ENCODE results near the gene SPRED3. TPM values are rescaled to one million over a fixed set of nuclear protein-coding genes. Genes with fewer than 3 reads are reported as not detected.

Gene SPRED3
- total RNA-seq, 4 donors from 2014 or later: 0.46 to 0.83 (median 0.59) TPM

- intact Hi-C loops (cut with DNase I): no loop called here
These were observed 2.7 kb upstream of the SPRED3 start for GRCh38 chr19:38385804-38386257.

GRCh38 chr19:38386300-38386970 is 2.1 kb upstream of the SPRED3 start:
- Histone ChIP-seq H3K4me1 (peaks cover 33 to 47% (median 43%) of the 10 kb centered on the region in 4 donors), H3K27ac (replicated peaks in 1 of 4) (no peak overlapping the region), H3K27me3 (peaks cover 0 to 76% (median 4%) of the 10 kb centered on the region in 4 donors), H3K4me3 (peak overlapping the region in 3 of 4 donors; percentile 58 to 72 (median 59)), H3K36me3 (peaks cover 28 to 51% (median 50%) of the 10 kb centered on the region in 4 donors), H3K9me3 (no peaks in the 10 kb centered on the region)
- intact Hi-C loops (cut with DNase I): no loop called here
- no peak for TF ChIP-seq EP300 (IDR thresholded peaks at IDR 0.05)
- TF ChIP-seq CTCF (IDR thresholded peaks at IDR 0.05): no peak
- no peak for TF ChIP-seq POLR2A (IDR thresholded peaks at IDR 0.05; ENCODE audit: low read depth)
- no peak for TF ChIP-seq POLR2AphosphoS5 (IDR thresholded peaks at IDR 0.05)
- 46% methylated on average over 34 of the region's 61 CpGs for WGBS
- no peak for DNase-seq (ENCODE audit: extremely low spot score)

More at GRCh38 chr19:38385804-38386257, 2.7 kb upstream of the SPRED3 start:
- Histone ChIP-seq H3K36me3 (peaks cover 34 to 57% (median 56%) of the 10 kb centered on the region in 4 donors), H3K4me3 (no peak overlapping the region), H3K4me1 (peaks cover 33 to 47% (median 43%) of the 10 kb centered on the region in 4 donors), H3K27me3 (peaks cover 0 to 80% (median 4%) of the 10 kb centered on the region in 4 donors), H3K9me3 (no peaks in the 10 kb centered on the region), H3K27ac (replicated peaks in 1 of 4) (no peak overlapping the region)
- no peak for DNase-seq (ENCODE audit: extremely low spot score)
- TF ChIP-seq EP300 (IDR thresholded peaks at IDR 0.05) (no peak), CTCF (IDR thresholded peaks at IDR 0.05) (no peak), POLR2AphosphoS5 (IDR thresholded peaks at IDR 0.05) (no peak), POLR2A (IDR thresholded peaks at IDR 0.05; ENCODE audit: low read depth) (no peak)
- WGBS: 69% methylated on average over 40 of the region's 40 CpGs

- Histone ChIP-seq H3K4me3 (peak overlapping the region; percentile 49 to 72 (median 58)), H3K4me1 (peaks cover 33 to 47% (median 43%) of the 10 kb centered on the region in 4 donors), H3K9me3 (no peaks in the 10 kb centered on the region), H3K36me3 (peaks cover 24 to 45% (median 43%) of the 10 kb centered on the region in 4 donors), H3K27ac (replicated peaks in 1 of 4) (peak overlapping the region; percentile 28 to 75 (median 72)), H3K27me3 (peaks cover 0 to 69% (median 4%) of the 10 kb centered on the region in 4 donors)
- no peak for TF ChIP-seq EP300 (IDR thresholded peaks at IDR 0.05)
- no peak for TF ChIP-seq CTCF (IDR thresholded peaks at IDR 0.05)
- TF ChIP-seq POLR2AphosphoS5 (IDR thresholded peaks at IDR 0.05): no peak
- TF ChIP-seq POLR2A (IDR thresholded peaks at IDR 0.05; ENCODE audit: low read depth): no peak
- WGBS: 13% methylated on average over 15 of the region's 36 CpGs
- intact Hi-C loops (cut with DNase I): no loop called here
- no peak for DNase-seq (ENCODE audit: extremely low spot score)
These were observed 1.4 kb upstream of the SPRED3 start for GRCh38 chr19:38386971-38387549.

- H3K27ac ChIP-seq (replicated peaks in 1 of 4): peak within 1 kb of the TSS; percentile 40 to 75 (median 72)
These were observed 748 bp upstream of the SPRED3 start, which contains the start of gene GGN for GRCh38 chr19:38387550-38388348. TSS of gene GGN (minus strand) at chr19:38388034. CDS start at chr19:38387261, 773 bp downstream.

More at GRCh38 chr19:38387550-38388348, 748 bp upstream of the SPRED3 start, which contains the start of gene GGN:
- peaks cover 33 to 47% (median 43%) of the 10 kb centered on the region in 4 donors for H3K4me1 ChIP-seq
- TF ChIP-seq POLR2AphosphoS5 (IDR thresholded peaks at IDR 0.05): peak in 1 of 2 donors; percentile 76
- no peak for TF ChIP-seq POLR2A (IDR thresholded peaks at IDR 0.05; ENCODE audit: low read depth)
- WGBS: 1% methylated on average over 46 of the region's 51 CpGs
- no peak for DNase-seq (ENCODE audit: extremely low spot score)
- intact Hi-C loops (cut with DNase I): no loop called here
- H3K9me3 ChIP-seq: no peaks in the 10 kb centered on the region
- peaks cover 0 to 63% (median 4%) of the 10 kb centered on the region in 4 donors for H3K27me3 ChIP-seq
- peak within 1 kb of the TSS; percentile 49 to 72 (median 58) for H3K4me3 ChIP-seq
- peaks cover 18 to 38% (median 36%) of the 10 kb centered on the region in 4 donors for H3K36me3 ChIP-seq

All from esophagus muscularis mucosa (tissue), 4 donors.